HL-60/S4 treated with retinoic acid at 250 ng/mL for 4 days and 3 days (cell line): ENCODE results near the gene B4GALT6.

Experiments
- in situ Hi-C: fragments of 300-500 bp; cut with MboI; formaldehyde crosslinking; loops from 2 replicates; pipeline ENCODE4 v1.7.0; 2022; ENCODE audit warnings: low sequenced_read_pairs

B4GALT6 gene

DNA sequence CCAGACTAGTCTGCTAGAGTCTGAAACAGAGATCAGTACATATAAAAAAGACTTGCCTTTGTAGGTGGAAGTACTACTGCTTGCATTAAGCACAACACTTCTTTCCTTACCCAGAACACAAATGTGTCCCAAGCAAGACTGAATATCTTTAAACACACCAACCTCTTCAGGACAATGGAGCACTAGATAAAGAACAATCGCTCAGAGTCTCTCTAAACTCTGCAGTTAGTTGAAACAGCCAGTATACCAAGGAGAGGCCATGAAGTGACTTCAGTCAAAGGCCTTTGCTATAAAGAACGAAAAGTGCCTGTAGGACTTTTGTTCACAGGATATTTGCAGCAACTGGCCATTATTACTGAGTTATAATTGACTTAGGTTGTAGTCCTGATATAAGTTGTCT, 9.9 kb upstream of the B4GALT6 start:
- in situ Hi-C loops = no loop called here

DNA sequence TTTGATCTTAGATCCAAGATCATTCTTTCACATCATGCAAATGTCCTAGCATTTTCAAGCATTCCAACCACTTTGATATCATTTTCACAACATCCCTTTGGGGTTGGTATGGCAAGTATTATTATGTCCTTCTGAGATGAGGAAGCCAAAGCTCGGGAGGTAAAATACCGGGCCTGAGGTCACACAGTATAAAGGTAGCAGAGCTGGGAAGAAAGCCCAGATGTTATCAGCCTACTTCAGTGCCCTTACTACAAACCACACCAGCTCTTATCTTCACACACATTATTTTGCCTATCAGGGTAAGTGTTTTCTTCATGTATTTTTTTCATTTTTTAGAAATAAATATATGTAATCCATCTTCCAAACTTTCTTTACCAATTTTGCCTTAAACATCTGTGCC, 4.2 kb upstream of the B4GALT6 start:
- in situ Hi-C loops = no loop called here

DNA sequence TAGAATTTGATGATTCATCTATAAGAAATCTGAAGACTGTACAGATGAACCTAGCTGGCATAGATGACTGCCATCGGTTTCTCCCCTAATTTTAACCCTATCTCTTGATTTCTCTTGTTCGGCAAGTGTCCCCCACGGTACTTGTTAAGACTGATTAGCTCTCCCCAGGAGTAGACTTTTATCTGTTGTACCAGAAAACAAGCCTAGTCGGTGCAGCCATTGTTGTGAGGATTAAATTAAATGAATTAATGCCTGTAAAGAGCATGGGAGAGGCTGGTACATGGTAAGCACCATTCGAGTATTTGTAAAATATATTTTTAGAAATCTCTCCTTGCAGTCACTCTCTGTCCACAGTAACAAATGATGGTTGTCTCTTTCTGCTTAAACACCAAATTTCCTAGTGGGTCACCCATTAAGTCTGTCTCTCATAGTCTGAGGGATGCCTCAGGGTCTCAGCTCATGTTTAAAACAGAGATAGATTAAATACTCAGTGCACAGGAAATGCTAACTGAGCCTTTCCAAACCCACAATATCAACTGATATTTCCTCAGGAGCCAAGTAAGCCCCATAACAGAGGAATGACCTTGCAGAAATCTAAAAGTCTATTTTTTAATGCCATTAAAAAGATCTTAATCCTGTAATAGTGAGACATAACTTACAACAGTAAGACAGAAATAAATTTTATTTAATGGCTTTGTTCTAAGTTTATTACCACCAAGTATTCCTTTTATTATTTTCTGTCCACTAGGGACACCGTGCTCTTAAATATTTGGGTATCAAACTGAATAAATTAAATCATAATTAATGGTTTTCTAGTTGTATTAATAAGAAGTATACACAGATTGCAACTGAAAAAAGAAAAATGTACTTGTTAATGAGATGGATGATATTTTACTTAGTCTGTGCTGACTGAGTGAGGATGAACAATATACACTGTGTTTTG, 2.9 kb upstream of the B4GALT6 start:
- in situ Hi-C loops = no loop called here

DNA sequence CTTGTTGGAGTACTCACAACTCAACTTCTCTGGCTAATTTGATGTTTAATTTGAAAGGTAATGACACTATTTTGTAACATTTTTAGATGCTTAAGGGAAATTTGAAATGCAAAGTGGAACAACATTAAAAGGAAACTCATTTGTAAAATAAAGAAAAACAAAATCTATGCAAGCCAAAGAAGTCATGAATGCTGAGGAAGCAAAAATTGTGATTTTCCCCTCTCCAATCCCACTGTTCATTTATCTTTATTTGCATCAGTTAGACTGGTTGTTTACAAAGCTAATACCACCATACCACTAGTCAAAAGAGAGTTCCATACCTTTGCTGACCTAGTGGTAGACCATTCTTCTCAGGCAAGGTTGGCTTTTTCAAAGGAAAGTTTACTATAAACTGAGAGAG, 2.2 kb upstream of the B4GALT6 start:
- in situ Hi-C loops = no loop called here

DNA sequence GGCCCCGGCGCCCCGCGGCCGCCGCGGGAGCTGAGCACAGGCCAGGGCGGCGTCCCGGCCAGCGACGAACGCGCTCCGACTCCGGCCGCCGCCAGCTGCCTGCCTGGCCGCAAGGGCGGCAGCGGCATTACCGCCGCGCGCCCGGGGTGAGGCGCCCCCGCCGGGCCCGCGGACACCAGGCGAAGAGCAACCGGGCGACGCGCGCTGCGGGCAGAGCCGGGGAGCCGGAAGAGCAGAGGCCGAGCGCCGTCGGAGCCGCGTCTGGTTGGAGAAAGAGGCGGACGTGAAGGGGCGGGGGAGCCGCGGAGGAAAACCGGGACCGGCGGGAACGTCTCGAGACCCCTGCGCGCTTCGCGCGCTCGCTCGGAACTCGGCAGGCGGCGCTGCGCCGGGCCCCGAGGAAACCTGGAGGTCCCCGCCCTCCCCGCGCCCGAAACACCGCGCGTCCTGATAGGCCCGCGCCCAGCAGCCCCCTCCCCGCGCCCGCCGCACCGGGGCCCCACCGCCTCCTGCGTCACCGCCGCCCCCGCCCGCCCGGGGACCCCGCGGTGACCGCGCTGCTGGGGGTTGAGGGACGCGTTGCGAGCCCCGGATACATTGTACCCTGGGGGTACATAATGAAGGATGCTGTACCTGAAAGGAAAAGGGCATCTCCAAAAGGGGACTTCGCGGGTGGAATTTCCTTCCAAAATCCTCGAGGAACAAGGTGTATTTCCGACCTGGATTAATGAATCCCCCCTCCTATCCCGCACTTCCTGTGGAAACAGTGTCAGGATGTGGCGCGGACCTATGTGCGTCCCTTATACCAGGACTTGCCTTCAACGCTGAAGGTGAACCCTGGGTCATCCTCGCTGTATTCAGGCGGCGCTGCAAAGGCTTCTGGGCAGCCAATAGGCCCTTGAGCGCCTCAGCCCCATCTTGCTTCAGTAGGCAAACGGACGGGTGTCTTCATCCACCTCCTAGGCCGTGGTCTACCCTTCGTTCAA, 1.0 kb upstream of the B4GALT6 start:
- in situ Hi-C loops = no loop called here

DNA sequence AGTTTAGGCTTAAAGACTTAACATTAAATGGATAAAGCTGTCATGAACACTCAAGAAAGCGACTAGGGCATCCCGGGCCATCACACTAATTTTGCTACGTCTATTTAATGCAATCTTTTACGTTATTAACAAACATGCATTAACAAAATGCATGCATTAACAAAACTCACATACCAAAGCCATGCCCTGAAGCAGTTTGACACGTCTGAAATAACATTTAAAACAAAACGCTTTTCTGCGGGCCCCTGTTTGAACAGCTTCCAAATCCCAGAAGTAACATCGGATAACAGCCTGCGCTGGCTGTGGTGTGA, 458 bp downstream of the B4GALT6 start:
- in situ Hi-C loops = no loop called here

DNA sequence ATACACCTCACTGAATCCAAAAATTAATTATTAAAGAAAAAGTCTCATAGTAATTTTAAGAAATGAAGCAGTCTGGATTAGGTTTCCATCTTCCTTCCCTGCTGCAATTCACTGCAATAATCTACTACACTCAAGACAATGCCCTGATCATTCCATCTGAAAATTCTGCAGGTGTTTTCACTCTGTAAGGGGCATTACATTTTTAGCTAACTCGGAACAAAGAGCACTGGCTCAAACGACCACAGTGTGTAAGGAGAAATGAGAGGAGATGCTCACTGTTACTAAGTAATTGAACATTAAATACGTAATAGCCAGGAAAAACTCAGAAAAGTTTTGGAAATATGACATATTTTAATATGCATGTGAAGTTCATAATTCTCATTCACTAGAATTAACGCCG, 1.3 kb downstream of the B4GALT6 start:
- in situ Hi-C loops = no loop called here

DNA sequence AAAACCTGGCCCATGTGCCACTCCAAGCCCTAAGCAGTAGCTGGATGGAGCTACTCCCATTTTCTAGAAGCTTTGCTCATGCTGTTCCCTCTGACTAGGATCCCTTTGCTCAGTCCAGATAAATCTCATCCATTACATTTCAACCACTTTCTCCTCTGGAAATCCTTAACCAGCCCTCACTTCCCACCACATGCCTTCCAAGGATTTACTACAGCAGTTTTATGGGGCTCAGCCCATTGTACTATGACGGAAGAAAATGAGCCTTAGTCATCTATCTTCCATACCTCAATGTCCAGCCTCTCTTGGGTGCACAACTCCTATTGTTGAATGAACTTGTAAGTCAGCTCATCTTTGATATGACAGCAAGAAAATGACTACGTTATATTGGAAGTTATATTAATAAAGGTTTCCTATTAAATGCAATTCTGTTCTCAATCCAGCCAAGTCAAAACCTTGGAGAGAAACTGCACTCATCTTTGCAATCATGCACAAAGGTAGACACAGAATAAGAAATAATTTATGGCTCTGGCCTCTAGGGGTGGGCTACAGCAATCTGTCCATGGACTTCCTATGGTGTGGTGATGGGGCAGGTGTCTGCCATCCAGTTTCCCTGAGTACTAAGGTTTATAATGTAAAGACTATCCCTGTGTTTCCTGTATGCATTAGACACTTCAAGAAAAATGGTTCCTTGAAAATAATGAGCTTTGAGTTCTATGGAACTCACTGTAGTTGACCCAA, 3.4 kb downstream of the B4GALT6 start:
- in situ Hi-C loops = no loop called here

DNA sequence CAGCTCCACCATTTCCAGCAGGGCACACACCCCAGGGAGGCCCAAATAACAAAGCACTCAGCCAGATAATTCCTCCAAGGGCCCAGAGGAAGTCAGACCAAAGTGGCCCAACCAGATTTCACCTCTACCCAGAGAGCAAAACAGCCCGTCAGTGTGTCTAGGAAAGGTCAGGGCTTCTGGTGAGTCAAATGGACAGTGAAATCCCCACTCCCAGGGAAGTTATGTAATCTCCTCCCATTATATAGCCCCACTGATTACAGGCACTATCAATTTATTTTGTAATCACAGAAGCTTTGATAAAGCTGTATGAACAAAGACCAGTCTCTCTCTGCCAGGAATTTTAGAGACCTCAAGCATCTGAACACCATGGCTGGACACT, 4.0 kb downstream of the B4GALT6 start:
- in situ Hi-C loops = no loop called here

DNA sequence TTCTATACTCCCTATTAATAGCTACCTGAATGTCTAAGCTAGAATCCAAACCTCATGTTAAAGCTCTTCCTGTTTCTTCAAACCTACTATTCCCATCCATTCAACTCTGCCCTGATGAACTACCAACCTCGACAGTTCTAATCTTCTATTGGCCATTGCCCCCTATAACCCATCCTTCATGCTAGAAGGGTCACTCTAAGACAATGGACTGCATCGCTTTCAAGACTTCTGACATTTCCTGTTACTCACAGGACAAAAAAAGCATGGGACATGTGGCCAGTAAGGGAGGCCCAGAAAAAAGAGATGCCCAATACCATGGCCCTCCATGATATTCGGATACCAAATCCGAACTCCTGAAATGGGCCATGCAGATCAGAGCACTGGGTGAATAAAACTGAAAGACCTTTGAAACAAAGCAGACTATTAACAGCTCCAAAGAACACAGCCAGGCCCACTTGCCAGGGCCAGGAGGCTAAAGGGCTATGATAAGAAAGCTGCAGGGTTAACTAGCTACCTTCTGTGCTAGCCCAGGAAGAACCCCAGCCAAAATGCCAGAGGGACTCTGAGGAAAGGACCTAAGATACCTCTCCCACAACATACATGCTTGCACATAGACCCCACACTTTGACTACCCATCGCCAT, 4.5 kb downstream of the B4GALT6 start:
- in situ Hi-C loops = no loop called here

DNA sequence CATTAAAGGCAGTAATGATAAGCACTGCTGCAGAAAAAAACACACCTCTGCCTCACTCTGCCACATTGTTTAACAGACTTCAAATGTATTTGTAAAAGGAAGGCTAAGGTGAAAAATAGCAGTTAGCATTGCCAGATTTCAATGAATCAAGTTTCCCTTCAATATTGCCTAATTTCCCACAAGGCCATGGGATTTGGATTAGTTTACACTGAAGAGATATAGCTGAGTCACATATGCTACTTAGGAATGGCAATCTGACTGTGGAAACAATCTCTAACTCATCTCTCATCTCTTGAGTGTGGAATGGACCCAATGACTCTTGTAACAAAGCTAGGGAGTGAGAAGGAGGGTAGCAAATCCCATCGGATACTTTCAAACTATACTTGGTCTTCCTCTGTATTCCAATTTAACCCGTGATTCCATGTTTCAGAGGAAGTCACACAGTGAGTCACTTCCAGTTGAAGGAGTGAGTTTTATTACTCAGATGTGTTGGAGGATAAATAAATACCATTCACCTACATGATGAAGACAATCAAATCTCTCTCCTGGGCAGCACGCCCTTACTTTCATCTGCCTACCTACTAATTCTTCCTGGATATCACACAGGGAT, 5.1 kb downstream of the B4GALT6 start:
- in situ Hi-C loops = no loop called here

DNA sequence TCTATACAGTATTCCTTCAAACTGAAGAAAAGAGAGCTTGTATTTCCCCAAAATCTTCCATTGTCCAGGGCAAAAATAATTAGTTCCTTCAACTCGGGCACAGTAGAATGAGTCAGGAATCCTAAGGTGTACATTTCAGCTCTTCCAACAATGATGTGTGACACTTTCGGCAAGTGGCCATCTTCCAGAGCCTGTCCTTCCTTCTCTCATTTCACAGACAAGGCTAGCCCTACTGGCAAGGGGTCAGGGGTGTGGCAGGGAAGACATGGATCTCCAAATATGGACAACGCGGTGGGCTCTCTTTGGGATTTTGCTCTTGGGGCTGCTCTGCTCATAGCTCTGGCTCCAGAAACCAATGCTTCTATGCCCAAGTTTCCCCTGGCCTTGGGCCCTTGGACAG, 6.0 kb downstream of the B4GALT6 start:
- in situ Hi-C loops = no loop called here

DNA sequence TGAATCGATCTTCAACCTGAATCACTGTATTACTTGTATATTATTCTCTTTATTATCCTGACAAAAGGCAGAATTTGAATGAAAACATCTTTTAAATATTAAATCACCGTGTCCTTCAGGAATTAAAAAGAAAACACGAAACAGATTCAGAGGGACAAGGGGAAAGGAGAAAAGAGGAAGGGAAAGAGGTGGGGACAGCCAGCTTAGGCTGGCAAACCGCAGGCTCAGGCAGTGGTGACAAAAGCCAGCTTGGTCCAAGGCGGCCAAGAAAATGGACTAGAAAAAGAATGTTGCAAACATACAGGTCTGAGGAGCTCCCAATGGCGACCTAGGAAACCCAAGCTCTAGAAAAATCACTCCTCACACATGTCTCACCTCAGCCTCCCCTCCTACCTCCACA, 6.8 kb downstream of the B4GALT6 start:
- in situ Hi-C loops = no loop called here

DNA sequence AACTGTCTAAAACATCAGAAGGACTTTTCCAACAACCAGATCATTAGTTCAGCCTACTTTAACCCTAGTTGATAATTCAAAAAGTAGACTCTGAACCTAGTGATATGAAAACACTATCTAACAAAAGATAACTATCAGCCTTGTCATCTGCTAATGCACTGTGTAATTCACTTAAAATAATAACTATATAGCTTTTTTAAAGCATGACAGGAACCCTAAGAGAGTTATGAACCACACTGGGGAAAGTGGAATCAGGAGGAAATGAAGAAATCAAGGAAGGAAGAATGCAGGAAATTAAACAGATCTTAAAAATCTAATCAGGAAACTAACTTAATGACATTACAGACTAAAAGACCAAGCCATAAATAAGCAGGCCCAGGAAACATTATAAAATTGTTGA, 9.0 kb downstream of the B4GALT6 start:
- in situ Hi-C loops = no loop called here

DNA sequence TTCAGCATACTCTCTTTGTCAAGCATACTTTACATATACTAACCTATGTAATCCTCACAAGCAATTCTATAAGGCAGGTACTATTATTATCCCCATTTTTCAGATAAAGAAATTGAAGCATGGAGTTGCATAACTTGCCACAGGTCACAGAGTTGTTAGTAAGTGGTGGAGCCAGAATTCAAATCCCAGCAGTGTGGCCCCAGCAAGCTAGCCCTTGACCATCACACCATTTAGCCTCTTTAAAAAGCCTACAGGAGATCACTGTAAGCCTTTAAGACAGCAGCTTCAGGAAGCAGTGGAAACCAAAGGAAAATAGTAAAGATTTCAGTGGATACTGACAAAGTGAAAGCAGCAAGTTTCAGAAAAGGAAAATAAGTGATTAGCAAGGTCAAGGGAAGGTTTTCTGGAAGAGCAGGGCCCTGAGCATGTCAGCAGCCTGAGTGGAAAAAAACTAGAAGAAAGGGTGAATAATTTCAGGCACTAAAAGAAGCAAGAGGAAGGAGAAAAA, 11.7 kb downstream of the B4GALT6 start:
- in situ Hi-C loops = no loop called here

DNA sequence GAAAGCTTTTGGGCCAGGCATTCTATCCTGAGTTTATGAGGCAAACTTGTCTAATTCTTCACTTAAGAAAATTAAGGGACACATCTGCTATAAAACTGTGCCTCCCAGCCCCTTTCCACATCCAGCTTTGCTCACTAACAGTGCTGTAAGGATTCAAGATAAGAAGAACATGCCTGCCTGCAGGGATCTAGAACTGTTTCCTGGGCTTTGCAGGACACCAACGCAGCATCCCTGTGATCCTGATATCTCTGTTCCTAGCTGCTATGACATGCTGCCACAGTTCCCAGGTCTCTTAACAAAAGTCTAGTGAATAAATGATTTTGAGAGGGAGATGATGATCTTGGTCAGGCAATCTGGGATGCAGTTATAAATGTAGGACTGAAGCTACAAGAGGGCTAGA, 12.4 kb downstream of the B4GALT6 start:
- in situ Hi-C loops = no loop called here

DNA sequence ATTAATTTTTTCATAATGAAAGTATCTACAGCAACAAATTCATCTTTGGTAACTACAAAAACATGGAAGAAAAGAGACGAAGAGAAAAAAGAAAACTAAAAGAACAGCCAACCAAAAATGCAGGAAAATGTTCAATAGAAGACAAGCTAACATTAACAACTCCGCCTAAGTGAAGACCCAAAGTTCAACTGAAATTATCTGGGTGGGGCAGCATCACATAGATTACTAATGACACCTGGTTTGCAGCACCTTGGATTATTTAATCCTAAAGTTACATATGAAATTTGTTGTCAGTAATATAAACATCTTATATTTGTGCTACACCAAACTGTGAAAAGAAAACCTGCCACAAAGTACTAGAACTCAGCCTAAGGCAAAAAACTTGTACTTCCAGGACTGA, 14.8 kb downstream of the B4GALT6 start:
- in situ Hi-C loops = no loop called here

DNA sequence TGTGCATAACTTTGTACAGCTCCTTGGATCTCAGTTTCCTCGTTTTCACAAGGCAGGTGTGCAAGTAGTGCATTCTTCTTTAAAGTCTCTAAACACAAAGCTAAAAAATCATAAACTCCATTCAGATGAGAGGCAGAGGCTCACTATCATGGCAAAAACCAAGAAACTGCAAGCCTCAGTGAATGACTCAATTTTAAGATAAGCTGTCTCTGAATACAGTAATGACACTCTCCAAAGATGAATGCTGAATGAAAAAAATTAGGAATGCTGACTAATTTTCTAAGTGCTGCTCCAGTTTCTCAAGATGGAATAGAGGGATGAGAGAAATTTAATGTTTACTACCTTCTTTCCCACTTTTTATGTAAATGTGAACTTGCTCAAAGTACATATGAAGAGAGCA, 17.2 kb downstream of the B4GALT6 start:
- in situ Hi-C loops = no loop called here

DNA sequence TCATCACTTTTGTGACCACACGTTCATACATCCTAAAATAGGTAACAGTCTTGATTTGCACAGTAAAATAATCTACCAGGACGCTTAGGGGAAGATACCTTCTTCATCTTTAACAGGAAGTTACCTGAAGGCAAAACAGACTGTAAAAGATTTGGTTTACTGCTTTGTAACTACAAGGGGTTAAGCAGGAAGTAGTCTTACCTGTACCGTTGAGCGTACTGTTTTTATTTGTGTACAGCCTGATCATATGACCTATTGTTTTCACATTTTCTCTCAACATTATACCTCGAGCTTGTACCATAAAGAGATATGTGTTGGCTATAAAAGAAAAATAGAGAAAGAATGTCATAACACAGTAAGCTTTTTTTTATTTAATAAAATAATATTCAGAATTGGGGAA, 18.3 kb downstream of the B4GALT6 start:
- in situ Hi-C loops = no loop called here

DNA sequence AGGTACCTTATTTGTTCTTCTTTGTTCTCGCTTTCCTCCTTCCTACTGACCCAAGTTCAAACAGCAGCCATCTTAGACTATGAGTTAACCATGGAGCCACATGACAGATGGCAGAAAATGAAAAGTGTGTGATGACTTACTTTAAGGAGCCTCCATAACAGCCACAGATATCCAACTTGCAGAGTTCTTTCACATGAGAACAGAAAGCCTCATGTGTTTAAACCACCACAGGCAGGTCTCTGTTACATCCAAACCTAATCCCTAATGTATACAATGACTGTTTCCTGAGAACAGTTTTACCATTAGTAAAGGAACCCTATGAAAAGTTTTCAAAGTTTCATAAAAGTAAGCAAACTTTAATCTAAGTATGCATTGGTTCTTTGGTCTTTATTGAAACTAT, 20.3 kb downstream of the B4GALT6 start:
- in situ Hi-C loops = no loop called here
